Astrocyte (in vitro differentiated cells and primary cell): ENCODE data around the gene CST3. TPM values are rescaled to one million over a fixed set of nuclear protein-coding genes. Genes with fewer than 3 reads are reported as not detected.

Source experiments
- DNase-seq: peaks from one replicate; pipeline ENCODE4 v3.0.0-alpha.2; 2010; ENCODE audit warnings: low read depth
- FAIRE-seq: peaks from 2 replicates; lab custom pipeline; 2011; peaks lifted over from hg19 to GRCh38; lab: Jason Lieb, UNC
- H2AFZ ChIP-seq: 2 replicates; pipeline ENCODE4 v1.6.0; 2012; ENCODE audit warnings: low read depth, low read length, inconsistent platforms
- H3K27ac ChIP-seq: 2 replicates; pipeline ENCODE4 v1.5.1; 2011; ENCODE audit warnings: low read depth, low read length, inconsistent platforms
- H3K27me3 ChIP-seq: 2 replicates; pipeline ENCODE4 v1.6.0; 2011; ENCODE audit warnings: low read length, inconsistent platforms; ENCODE audit not compliant: insufficient read depth
- H3K36me3 ChIP-seq: 2 replicates; pipeline ENCODE4 v1.5.1; 2011; ENCODE audit warnings: low read length, inconsistent platforms; ENCODE audit not compliant: insufficient read depth
- H3K4me1 ChIP-seq: 2 replicates; pipeline ENCODE4 v1.5.1; 2011; ENCODE audit warnings: low read length, inconsistent platforms; ENCODE audit not compliant: insufficient read depth
- H3K4me2 ChIP-seq: 2 replicates; pipeline ENCODE4 v1.6.0; 2012; ENCODE audit warnings: low read length, inconsistent platforms
- H3K4me3 ChIP-seq: 2 replicates; pipeline ENCODE4 v1.5.1; 2011; ENCODE audit warnings: low read depth, mild to moderate bottlenecking, low read length, inconsistent platforms; ENCODE audit not compliant: insufficient read depth
- H3K79me2 ChIP-seq: 2 replicates; pipeline ENCODE4 v1.6.0; 2012; ENCODE audit warnings: mild to moderate bottlenecking, low read length, inconsistent platforms; ENCODE audit not compliant: insufficient read depth
- H3K9ac ChIP-seq: 2 replicates; pipeline ENCODE4 v1.6.0; 2012; ENCODE audit warnings: mild to moderate bottlenecking, low read length, inconsistent platforms
- H3K9me3 ChIP-seq: 2 replicates; pipeline ENCODE4 v1.5.1; 2012; ENCODE audit warnings: low read depth, mild to moderate bottlenecking, low read length, inconsistent platforms; ENCODE audit not compliant: insufficient read depth
- H4K20me1 ChIP-seq: 2 replicates; pipeline ENCODE4 v1.6.0; 2012; ENCODE audit warnings: low read length, inconsistent platforms; ENCODE audit not compliant: insufficient read depth
- H3K27ac Mint-ChIP-seq: one replicate; pipeline ENCODE4 v1.8.0; 2021; ENCODE audit warnings: mild to moderate bottlenecking, mixed read lengths; ENCODE audit not compliant: unreplicated experiment
- H3K27me3 Mint-ChIP-seq: one replicate; pipeline ENCODE4 v1.8.0; 2021; ENCODE audit warnings: low read depth, mixed read lengths; ENCODE audit not compliant: unreplicated experiment
- H3K36me3 Mint-ChIP-seq: one replicate; pipeline ENCODE4 v1.8.0; 2021; ENCODE audit warnings: low read depth, mixed read lengths; ENCODE audit not compliant: unreplicated experiment
- H3K4me1 Mint-ChIP-seq: one replicate; pipeline ENCODE4 v1.8.0; 2021; ENCODE audit warnings: low read depth, mixed read lengths; ENCODE audit not compliant: unreplicated experiment
- H3K4me3 Mint-ChIP-seq: one replicate; pipeline ENCODE4 v1.8.0; 2021; ENCODE audit warnings: mild to moderate bottlenecking, moderate library complexity, mixed read lengths; ENCODE audit not compliant: unreplicated experiment
- H3K9me3 Mint-ChIP-seq: one replicate; pipeline ENCODE4 v1.8.0; 2021; ENCODE audit warnings: mild to moderate bottlenecking, mixed read lengths; ENCODE audit not compliant: unreplicated experiment
- EZH2 ChIP-seq: IDR thresholded peaks from 2 replicates; pipeline ENCODE4 v1.6.1; 2012; ENCODE audit warnings: mild to moderate bottlenecking, low read length, inconsistent platforms; ENCODE audit not compliant: insufficient read depth
- total RNA-seq: library from RNA; stranded (reverse); gene quantifications from 2 replicates; pipeline ENCODE4 v1.2.1, GENCODE V29; 2021
- TF ChIP-seq, protein P1 (sequence below): IDR thresholded peaks from 2 replicates; pipeline ENCODE4 v1.5.1; 2011; ENCODE audit warnings: low read depth, mild to moderate bottlenecking, inconsistent platforms, low read length, moderate library complexity; ENCODE audit not compliant: insufficient read depth

The CST3 gene
- total RNA-seq, 1 donor from 2014 or later = 316 TPM

DNA sequence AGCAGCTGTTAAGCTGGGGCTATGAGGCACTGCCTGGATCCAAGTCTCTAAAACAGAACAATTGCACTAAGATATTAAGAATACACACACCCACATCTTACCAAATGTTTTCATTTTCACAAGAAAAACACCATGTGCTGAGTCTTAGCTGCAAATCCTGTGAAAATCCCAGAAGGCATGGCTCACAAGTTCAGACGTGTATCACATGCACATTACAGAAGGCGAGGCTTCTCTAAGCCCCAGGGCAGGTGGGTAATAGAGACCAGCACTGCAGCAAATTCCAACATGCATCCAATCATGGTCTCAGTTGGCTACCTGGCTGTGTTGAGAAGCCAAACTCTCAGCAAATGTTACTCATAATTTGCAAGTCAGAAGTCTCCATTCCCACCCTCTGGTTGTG lies 16.2 kb upstream of the CST3 start:
- peaks cover 2% of the 10 kb centered on the region for H3K27me3 ChIP-seq
- no peak for DNase-seq
- Mint-ChIP-seq H3K27me3 (peaks cover 3% of the 10 kb centered on the region), H3K36me3 (no peaks in the 10 kb centered on the region), H3K9me3 (no peaks in the 10 kb centered on the region), H3K4me1 (peaks cover 10% of the 10 kb centered on the region), H3K27ac (no peak overlapping the region), H3K4me3 (no peak overlapping the region)
- no peaks in the 10 kb centered on the region for H3K4me1 ChIP-seq
- FAIRE-seq = no peak
- no peak overlapping the region for H3K4me3 ChIP-seq
- H3K9ac ChIP-seq = no peak overlapping the region
- TF ChIP-seq, protein P1, sequence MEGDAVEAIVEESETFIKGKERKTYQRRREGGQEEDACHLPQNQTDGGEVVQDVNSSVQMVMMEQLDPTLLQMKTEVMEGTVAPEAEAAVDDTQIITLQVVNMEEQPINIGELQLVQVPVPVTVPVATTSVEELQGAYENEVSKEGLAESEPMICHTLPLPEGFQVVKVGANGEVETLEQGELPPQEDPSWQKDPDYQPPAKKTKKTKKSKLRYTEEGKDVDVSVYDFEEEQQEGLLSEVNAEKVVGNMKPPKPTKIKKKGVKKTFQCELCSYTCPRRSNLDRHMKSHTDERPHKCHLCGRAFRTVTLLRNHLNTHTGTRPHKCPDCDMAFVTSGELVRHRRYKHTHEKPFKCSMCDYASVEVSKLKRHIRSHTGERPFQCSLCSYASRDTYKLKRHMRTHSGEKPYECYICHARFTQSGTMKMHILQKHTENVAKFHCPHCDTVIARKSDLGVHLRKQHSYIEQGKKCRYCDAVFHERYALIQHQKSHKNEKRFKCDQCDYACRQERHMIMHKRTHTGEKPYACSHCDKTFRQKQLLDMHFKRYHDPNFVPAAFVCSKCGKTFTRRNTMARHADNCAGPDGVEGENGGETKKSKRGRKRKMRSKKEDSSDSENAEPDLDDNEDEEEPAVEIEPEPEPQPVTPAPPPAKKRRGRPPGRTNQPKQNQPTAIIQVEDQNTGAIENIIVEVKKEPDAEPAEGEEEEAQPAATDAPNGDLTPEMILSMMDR = no peak
- TF ChIP-seq EZH2 = no peak
- H4K20me1 ChIP-seq = no peaks in the 10 kb centered on the region
- H3K79me2 ChIP-seq = no peaks in the 10 kb centered on the region
- no peak overlapping the region for H3K27ac ChIP-seq
- H3K36me3 ChIP-seq = no peaks in the 10 kb centered on the region
- no peak overlapping the region for H2AFZ ChIP-seq
- no peak overlapping the region for H3K4me2 ChIP-seq
- no peaks in the 10 kb centered on the region for H3K9me3 ChIP-seq

DNA sequence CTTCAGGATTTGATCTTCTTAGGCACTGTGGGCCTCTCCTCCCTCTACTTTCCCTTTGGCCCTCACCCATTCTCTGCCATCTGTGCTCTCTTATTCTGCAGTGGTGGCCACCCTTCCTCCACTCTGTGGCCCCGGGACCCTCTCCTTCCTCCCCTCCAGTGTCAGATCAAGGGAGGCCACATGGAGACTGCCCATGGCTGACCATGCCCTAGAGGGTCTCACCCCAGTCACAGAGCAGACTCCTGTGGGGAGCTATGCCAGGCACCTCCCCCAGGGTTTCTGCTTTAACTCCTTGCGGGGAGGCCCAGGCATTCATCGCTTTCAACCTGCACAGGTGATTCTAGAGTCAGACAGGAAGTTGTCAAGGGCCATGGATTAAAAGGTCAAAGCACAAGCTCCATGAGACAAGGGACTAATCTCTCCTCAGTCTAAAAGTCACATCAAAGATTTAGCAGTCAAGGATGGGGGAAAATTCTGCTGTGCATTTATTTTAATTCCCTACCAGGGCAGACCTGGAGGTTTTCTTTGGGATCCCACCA lies 15.7 kb upstream of the CST3 start:
- Histone ChIP-seq H3K79me2 (no peaks in the 10 kb centered on the region), H3K27ac (no peak overlapping the region), H3K36me3 (no peaks in the 10 kb centered on the region), H3K4me2 (no peak overlapping the region), H3K9me3 (no peaks in the 10 kb centered on the region), H4K20me1 (no peaks in the 10 kb centered on the region), H3K4me3 (no peak overlapping the region), H3K27me3 (peaks cover 2% of the 10 kb centered on the region), H3K4me1 (no peaks in the 10 kb centered on the region), H2AFZ (no peak overlapping the region), H3K9ac (no peak overlapping the region)
- peaks cover 8% of the 10 kb centered on the region for H3K4me1 Mint-ChIP-seq
- H3K9me3 Mint-ChIP-seq = no peaks in the 10 kb centered on the region
- H3K36me3 Mint-ChIP-seq = no peaks in the 10 kb centered on the region
- H3K27ac Mint-ChIP-seq = no peak overlapping the region
- DNase-seq (no peak), FAIRE-seq (no peak)
- H3K4me3 Mint-ChIP-seq = no peak overlapping the region
- TF ChIP-seq, protein P1 = no peak
- TF ChIP-seq EZH2 = no peak
- H3K27me3 Mint-ChIP-seq = peaks cover 3% of the 10 kb centered on the region

DNA sequence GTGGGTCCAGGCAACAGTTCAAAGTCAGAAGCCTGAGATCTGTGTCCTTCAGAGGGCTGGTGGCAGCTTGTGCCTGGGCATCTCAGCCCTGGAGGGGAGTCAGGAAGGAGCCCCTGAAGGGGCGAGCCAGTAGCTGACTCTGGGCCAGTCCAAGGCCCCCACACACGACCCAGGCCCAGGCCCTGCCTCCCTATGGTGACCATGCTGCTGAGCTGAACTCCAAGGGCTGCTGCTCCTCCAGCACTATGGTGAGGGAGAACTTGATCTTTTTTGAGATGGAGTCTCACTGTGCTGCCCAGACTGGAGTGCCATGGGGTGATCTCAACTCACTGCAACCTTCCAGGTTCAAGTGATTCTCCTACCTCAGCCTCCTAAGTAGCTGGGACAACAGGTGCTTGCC lies 15.2 kb upstream of the CST3 start:
- Histone ChIP-seq H3K9ac (no peak overlapping the region), H3K27ac (no peak overlapping the region), H3K27me3 (peaks cover 2% of the 10 kb centered on the region), H3K4me3 (no peak overlapping the region), H3K79me2 (no peaks in the 10 kb centered on the region), H3K36me3 (no peaks in the 10 kb centered on the region), H3K4me2 (no peak overlapping the region), H2AFZ (no peak overlapping the region), H4K20me1 (no peaks in the 10 kb centered on the region), H3K4me1 (no peaks in the 10 kb centered on the region), H3K9me3 (no peaks in the 10 kb centered on the region)
- peaks cover 3% of the 10 kb centered on the region for H3K27me3 Mint-ChIP-seq
- no peaks in the 10 kb centered on the region for H3K36me3 Mint-ChIP-seq
- FAIRE-seq (no peak), DNase-seq (no peak)
- H3K27ac Mint-ChIP-seq = no peak overlapping the region
- peaks cover 6% of the 10 kb centered on the region for H3K4me1 Mint-ChIP-seq
- H3K9me3 Mint-ChIP-seq = no peaks in the 10 kb centered on the region
- TF ChIP-seq, protein P1 = no peak
- no peak for TF ChIP-seq EZH2
- H3K4me3 Mint-ChIP-seq = no peak overlapping the region
